SH-SY5Y (cell line): Measurements from ENCODE around the gene CYSLTR2.

Experiments
- GATA2 ChIP-seq: IDR thresholded peaks from 2 replicates; pipeline ENCODE4 v1.6.1; 2011; ENCODE audit warnings: mild to moderate bottlenecking, low read depth, low read length
- GATA3 ChIP-seq: IDR thresholded peaks from 2 replicates; pipeline ENCODE4 v1.6.1; 2011; ENCODE audit warnings: low read depth, mild to moderate bottlenecking, low read length, moderate library complexity

DNA sequence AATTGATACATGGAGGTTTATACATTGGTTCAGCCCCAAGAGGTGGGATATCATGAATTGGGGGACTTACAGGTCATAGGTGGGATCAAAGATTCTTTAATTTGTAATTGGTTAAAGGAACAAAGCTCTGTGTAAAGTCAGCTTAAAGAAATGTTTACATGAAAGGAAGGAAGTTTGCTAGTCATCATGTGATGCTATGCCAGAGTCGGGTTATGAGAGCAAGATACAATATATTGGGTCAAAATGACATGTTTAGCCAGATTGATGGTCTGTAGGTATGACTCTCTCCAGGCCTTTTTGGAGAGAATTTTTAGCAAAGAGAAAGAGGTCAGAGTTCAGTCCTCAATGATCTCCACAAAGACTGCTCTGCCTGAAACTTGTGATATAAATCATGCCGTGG is 5.3 kb upstream of the CYSLTR2 start:
- no peak for TF ChIP-seq GATA3
- TF ChIP-seq GATA2: no peak
